Kidney capillary endothelial cell (primary cell): Measurements from ENCODE around the gene NSUN3.
"Not testable (repeated sequence)": the region's sequence is repeated elsewhere in the genome, so short reads cannot be mapped to it uniquely, and the experiment has no call there.

Experiments used
- DNase-seq: peaks from one replicate; pipeline ENCODE4 v3.0.0-alpha.2; 2018; ENCODE audit warnings: low spot score

NSUN3 gene

GRCh38 chr3:94062513-94063404 is at the start of gene NSUN3, which contains the start of gene DHFR2:
TSS of gene NSUN3 (plus strand) at chr3:94063061. CDS start at chr3:94063127, 66 bp downstream.
TSS of gene DHFR2 (minus strand) at chr3:94062916. CDS start at chr3:94061511, 1,405 bp downstream.
- peak; percentile 97 for DNase-seq

- DNase-seq = no peak
Measured at GRCh38 chr3:94015025-94015424, 47.8 kb upstream of the NSUN3 start.

GRCh38 chr3:94019659-94020058 is 43.2 kb upstream of the NSUN3 start:
- no peak for DNase-seq

- DNase-seq = no peak
Measured at GRCh38 chr3:94020293-94020692, 42.6 kb upstream of the NSUN3 start.

GRCh38 chr3:94024385-94024784 is 38.5 kb upstream of the NSUN3 start:
- DNase-seq = no peak

- DNase-seq = no peak
Measured at GRCh38 chr3:94026623-94027022, 36.2 kb upstream of the NSUN3 start.

- no peak for DNase-seq
Measured at GRCh38 chr3:94028093-94028837, 34.6 kb upstream of the NSUN3 start, which contains the start of gene STX19. TSS of gene STX19 (minus strand) at chr3:94028597. CDS start at chr3:94015269, 13,328 bp downstream.

GRCh38 chr3:94036909-94037507 is 25.9 kb upstream of the NSUN3 start:
- peak; percentile 26 for DNase-seq

- DNase-seq = no peak
Measured at GRCh38 chr3:94043285-94043684, 19.6 kb upstream of the NSUN3 start.

- DNase-seq = not testable (repeated sequence)
Measured at GRCh38 chr3:94044100-94044936, 18.5 kb upstream of the NSUN3 start.

GRCh38 chr3:94046533-94046932 is 16.3 kb upstream of the NSUN3 start:
- no peak for DNase-seq

- DNase-seq = no peak
Measured at GRCh38 chr3:94049267-94049666, 13.6 kb upstream of the NSUN3 start.

GRCh38 chr3:94050546-94050945 is 12.3 kb upstream of the NSUN3 start:
- no peak for DNase-seq

GRCh38 chr3:94061297-94061696 is 1.6 kb upstream of the NSUN3 start:
- no peak for DNase-seq

GRCh38 chr3:94063496-94064119 is 747 bp downstream of the NSUN3 start:
- no peak for DNase-seq

GRCh38 chr3:94064243-94064860 is 1.5 kb downstream of the NSUN3 start:
- no peak for DNase-seq

- DNase-seq = no peak
Measured at GRCh38 chr3:94065122-94065521, 2.3 kb downstream of the NSUN3 start.

- no peak for DNase-seq
Measured at GRCh38 chr3:94065819-94066480, 3.1 kb downstream of the NSUN3 start.

- peak; percentile 64 for DNase-seq
Measured at GRCh38 chr3:94066506-94067500, 3.9 kb downstream of the NSUN3 start.
